ENCODE data around the gene PSME2.

PSME2 gene

DNA sequence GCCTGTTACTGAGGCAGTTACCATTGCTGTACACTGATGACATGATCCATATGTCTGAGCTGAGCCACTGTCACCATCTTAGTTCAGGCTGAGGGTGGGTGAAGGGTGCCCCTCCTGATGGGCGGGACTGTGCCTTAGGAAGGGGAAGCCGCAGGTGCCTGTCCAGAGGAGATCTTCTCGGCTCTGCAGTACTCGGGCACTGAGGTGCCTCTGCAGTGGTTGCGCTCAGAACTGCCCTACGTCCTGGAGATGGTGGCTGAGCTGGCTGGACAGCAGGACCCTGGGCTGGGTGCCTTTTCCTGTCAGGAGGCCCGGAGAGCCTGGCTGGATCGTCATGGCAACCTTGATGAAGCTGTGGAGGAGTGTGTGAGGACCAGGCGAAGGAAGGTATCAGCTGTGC is 4.6 kb upstream of the PSME2 start:
- DNase-seq = no peak

DNA sequence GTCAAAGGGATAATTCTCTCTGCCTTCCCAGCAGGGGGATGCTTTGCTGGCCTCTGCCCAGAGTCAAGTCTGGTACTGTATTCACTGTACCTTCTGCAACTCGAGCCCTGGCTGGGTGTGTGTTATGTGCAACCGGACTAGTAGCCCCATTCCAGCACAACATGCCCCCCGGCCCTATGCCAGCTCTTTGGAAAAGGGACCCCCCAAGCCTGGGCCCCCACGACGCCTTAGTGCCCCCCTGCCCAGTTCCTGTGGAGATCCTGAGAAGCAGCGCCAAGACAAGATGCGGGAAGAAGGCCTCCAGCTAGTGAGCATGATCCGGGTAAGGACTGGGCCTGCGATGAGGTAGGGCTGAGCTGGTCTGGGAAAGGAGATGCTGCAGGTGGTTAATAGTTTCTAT is 4.2 kb upstream of the PSME2 start:
- DNase-seq = no peak

DNA sequence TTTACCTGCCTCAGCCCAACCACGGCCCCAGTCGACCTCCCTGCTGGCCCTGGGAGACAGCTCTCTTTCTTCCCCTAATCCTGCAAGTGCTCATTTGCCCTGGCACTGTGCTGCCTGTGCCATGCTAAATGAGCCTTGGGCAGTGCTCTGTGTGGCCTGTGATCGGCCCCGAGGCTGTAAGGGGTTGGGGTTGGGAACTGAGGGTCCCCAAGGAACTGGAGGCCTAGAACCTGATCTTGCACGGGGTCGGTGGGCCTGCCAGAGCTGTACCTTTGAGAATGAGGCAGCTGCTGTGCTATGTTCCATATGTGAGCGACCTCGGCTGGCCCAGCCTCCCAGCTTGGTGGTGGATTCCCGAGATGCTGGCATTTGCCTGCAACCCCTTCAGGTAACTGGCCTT is 3.7 kb upstream of the PSME2 start:
- DNase-seq = no peak

DNA sequence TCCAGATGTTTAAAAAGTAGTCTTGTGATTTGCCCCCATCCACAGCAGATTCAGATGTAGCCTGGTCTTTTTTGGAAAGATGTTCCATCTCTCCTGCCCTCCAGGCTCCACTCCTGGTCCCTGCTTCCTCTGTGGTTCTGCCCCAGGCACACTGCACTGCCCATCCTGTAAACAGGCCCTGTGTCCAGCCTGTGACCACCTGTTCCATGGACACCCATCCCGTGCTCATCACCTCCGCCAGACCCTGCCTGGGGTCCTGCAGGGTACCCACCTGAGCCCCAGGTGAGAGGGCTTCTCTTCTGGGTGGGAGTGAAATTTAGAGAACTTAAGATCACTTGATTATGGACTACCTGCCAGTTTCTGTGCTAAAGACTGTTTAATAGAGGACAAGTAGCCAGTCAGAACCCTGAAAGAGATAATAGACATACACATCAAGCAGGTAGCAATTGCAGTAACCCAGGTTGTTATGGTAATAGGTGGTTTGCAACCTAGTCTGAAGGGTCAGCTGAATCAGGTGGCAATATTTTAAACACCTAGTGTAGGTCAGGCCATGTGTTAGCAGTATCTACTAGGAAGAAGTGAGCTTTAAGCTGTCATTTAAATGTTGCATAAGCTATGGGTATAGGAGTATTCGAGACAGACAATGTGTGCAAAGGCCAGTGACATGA is 3.0 kb upstream of the PSME2 start:
- no peak for DNase-seq

DNA sequence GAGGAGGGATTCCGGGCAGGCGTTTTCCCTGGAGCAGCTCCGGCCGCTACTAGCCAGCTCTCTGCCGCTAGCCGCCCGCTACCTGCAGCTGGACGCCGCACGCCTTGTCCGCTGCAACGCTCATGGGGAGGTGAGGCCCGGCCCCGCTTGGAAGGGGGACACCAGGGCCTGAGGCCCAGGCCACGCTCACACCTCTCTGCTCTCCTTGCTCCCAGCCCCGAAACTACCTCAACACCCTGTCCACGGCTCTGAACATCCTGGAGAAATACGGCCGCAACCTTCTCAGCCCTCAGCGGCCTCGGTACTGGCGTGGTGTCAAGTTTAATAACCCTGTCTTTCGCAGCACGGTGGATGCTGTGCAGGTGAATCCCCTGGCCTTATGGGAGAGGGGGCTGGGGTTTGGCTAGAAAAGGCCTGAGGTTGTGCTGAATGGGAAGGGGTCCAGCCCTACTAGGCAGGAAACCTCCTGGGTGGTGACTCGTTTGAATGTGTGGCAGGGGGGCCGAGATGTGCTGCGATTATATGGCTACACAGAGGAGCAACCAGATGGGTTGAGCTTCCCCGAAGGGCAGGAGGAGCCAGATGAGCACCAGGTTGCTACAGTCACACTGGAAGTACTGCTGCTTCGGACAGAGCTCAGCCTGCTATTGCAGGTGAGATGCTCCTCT is 1.5 kb upstream of the PSME2 start:
- DNase-seq = no peak

DNA sequence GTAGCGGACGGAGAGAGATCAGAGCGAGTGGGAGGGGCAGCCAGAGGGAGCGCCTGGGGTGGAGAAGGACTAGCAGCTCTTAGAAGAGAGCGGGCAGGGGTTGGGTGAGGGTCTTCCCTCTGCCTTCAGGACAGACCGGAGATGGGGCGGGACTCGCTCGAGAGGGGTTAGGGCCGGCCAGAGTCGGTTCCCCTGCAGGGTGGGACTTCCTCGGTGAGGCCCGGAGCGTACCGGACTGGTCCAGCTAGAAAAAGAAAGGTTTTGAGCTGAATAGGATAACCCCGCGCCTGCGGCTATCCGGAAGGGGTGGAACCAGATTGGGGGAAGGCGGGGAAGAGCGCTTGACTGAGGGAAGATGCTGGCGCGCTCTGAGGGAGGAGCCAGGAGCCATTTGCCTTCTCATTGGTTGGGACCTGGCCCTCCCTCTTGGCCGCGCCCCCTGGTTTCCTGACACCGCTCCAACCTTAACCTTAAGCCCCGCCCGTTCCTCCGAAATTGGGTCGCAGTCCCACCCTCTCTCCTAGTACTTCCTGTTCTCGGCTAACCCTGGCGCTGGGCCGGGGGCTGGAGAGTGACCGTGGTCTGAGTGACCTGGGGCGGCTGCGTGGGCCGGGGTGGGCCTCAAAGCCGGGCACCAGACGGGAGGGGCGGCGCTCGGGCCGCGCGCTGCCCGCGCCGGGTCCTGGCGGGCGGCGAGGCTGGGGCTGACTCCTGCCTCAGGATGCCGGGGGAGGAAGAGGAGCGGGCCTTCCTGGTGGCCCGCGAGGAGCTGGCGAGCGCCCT is 759 bp upstream of the PSME2 start, which contains the start of gene RNF31:
Gene RNF31 (plus strand): TSS at position 521 of the 783 bp plus-strand sequence. CDS start 201 bp downstream, at position 722.
- DNase-seq = peak; percentile 97

DNA sequence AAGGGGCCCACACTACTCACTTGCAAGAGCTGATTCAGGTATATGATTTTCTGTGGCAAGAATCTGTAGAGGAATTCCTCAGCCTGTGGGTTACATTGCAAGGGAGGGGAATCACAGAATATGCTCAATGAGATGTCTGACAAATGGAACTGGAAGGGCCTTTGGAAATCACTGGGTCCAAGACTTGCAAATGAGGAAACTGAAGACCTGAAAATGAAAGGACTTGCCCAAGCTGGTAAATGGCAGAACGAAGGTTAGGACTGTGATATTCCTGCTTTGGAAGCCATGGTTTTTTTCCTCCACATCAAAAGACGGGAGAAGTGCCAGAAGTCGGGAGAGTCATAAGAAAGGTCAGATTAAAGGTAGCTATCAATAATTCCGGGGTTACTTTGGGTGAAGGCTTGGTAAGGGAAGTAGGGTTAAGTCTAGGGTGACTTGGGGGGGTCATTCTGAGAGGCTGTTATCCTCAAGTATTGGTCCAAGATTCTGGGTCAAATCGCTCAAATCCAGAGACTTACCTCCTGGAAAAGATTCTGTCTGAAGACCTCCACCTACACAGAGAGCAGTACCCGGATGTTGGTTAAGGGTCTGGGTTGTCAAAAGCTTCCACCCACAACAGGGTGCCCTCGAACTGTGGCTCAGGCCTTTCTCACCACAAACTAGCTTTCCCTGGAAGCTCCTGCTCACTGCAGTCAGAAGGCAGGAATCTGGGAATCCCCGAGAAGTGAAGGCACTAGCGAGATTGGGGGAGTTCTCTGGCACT is 539 bp downstream of the PSME2 start:
- DNase-seq = no peak

DNA sequence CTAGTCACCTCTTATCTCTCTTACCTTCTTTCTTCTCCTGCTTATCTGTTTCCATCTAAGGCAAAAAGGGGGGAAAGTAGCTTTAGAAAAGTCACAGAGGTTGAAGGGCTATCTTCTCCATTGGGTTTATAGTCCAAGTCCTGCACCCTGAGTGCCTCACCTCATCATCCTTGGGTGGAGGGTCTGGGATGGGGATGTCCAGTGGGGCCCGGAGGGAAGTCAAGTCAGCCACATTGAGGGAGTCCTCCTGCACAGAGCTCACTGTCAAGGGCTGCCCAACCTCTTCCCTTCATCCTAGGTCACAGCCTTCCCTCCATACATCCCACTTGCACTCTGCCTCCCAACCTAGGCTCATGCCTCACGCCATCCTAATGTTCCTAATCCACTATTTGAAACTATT is 1.2 kb downstream of the PSME2 start:
- no peak for DNase-seq

DNA sequence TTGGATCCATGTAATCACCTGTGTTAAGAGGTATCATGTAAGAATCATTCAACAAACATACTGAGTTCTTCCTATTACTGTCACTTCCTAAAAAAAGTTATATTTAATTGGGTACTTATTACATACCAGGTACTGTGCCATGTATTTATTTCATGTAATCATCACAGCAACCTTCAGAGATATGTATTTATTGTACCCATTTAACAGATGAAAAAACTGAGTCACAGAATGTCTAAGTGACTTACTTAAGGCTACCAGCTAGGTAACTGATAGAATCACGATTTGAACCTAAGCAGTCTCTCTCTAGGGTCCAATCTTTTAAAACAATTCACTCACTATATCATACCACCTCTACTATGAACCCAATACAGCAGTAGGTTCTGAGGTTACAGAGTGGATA is 2.0 kb downstream of the PSME2 start:
- no peak for DNase-seq

DNA sequence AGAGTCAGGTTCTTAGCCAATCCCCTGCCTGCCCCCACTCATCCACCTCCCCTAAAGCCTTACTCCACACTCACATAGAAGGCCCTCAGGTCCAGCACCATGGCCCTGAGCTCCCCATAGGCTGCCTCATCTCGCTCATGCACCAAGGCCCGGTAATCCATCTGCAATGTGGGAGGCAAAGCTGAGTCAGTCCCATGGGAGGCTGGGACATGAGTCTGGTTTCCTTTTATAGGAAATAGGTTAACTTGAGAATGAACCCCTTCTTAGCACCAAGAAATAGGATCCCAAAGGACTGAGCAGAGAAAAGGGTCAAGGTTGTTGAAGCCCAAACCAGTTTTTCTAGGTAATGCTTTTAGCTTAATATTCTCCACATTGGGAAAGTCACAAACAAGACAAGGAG is 2.9 kb downstream of the PSME2 start:
- DNase-seq = no peak

DNA sequence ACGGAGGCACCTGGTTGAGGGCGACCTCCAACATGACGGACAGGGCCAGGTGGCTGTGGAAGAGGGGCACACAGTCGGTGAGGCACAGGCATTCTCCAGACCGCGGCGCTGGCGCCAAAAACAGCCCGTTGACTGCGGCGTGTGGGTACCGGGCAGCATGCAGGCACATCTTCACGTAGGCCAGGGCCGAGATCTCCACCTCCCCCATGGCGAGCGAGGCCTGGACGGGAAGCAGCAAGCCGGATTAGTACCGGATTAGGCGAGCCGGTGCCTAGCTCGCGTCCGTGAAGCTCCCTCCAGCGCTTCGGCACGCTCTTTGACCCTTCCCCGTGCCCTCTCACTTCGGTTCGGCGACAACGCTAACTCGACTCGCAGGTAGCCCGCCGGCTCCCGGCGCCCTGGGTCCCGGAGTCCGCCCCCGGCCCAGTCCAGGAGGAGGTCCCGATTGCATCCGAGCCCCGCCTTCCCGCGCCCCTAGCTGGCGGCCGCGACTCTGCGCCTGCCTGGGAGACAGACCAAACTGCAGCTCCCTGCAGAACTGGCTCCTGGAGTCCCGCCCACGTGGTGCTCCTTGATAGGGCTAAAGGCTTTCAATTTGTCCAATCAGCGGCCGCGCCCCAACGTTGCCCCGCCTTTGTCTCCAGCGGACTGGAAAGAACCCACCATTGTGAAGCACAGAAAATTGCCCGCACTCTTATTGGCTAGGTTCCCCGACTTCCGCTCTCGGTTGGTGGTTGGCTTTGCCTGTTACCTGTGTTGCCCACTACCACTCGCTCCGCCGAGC is 5.1 kb downstream of the PSME2 start, which contains the start of gene EMC9:
Gene EMC9 (minus strand): TSS at position 495 of the 784 bp plus-strand sequence. CDS start 287 bp downstream, at position 208.
- DNase-seq = peak; percentile 99

DNA sequence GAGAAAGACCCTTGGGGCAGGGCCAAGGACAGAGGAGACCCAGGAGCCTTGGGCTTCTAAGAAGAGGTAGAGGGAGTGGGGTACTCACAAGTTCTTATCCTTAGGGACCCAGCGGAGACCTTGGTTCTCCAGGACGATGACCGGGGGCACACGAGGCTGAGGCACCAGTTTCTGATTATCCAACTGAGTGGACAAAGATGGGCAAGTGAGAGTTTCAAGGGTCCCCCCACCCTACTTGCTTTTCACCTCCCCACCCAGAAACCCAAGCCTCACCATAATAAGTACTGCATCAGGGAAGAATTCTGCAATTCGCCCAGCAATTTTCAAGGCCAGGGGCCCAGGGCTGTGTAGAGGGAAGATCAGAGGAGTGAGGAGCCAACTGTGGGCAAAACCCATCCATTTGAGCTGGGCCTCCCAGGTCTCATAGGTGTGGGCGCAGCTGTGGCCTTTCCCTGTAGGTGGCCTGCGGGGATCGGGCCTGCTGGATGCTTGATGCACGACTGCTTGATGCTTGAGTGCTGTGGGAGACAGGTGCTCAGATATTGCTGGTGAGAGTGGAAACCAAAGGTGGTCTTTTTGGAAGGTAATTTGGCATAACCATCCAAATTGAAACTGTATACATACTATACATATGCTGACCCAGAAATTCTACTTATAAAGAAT is 7.0 kb downstream of the PSME2 start:
- DNase-seq = peak; percentile 31

DNA sequence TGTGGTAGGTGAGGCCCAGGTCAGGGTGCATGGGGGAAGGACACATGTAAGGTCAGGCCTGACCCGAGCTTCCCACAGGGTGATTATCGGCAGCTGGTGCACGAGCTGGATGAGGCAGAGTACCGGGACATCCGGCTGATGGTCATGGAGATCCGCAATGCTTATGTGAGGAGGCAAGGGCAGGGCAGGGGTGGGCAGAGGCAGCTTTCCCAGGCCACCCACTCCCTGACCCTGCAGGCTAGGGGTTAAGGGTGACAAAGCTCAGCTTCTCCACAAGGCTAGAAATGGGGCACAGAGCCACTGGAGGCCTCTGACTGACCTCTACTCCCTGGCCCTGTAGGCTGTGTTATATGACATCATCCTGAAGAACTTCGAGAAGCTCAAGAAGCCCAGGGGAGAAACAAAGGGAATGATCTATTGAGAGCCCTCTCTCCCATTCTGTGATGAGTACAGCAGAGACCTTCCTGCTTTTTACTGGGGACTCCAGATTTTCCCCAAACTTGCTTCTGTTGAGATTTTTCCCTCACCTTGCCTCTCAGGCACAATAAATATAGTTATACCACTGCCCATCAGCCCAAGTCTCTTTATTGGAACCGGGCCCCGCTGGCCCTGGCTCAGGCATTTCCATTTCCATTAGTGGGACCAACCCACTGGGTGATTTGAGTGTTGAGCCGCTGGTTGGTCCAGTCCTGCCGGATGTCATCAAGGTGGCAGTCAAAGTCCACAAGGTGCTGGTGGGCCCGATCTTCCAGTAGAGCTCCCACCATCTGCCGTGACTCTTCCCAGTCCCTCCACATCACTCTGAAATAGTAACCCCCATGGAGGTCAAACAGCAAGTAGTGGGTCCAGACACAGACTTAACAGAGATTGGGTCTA is 7.8 kb downstream of the PSME2 start:
- DNase-seq = no peak

DNA sequence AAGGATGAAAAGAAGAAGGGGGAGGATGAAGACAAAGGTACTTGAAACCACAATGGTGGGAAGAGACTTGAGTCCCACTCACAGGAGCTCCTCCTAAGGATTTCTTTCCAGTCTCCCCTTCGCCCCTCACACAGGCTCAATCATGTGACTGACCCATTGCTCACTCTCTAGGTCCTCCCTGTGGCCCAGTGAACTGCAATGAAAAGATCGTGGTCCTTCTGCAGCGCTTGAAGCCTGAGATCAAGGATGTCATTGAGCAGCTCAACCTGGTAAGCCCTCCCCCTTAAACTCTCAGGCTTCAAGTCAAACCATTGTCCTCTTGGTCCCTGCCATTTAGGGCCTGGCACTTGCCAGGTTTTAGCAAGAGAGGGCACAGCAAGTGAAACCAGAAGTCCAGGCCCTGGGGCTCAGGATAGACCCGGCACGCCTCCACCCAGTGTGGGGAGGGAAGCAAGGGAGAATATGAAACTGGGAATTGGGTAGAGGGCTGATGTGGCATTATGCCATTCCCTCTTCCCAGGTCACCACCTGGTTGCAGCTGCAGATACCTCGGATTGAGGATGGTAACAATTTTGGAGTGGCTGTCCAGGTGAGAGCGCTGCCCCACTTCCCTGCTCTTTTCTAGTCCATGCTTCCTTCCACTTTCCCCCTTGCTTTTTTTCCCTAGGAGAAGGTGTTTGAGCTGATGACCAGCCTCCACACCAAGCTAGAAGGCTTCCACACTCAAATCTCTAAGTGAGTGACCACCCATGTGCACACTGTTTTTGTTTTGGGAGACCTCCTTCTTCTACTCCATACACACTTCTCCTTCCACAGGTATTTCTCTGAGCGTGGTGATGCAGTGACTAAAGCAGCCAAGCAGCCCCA is 8.6 kb downstream of the PSME2 start:
- no peak for DNase-seq

DNA sequence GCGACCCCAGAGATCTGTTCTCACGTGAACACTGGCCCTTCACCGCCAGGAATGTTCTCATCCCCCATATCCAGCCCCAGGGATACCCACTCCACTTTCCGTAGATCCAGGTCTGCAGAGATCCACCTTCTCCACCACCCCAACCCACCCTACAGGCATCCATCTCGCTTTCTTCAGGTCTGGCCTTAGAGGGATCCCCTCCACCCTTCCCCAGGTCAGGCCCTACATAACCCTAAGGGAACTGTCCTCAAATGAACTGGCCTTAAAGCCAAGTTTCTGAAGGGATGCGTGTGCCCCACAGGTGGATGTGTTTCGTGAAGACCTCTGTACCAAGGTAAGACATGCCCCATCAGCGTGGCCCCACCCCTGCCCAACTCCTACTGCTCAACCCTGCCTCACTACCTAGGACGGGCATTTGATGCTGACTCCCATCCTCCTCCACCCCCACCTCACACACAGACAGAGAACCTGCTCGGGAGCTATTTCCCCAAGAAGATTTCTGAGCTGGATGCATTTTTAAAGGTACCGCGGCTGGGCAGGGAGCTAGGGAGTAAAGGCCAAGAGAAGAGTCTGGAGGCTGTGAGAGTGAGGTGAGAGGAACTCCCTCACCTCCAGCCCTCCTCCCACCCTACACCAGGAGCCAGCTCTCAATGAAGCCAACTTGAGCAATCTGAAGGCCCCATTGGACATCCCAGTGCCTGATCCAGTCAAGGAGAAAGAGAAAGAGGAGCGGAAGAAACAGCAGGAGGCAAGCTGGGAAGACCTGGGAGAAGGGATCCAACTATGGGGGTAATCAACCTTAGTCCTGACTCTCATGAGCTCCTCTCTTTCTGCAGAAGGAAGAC is 9.5 kb downstream of the PSME2 start:
- no peak for DNase-seq

DNA sequence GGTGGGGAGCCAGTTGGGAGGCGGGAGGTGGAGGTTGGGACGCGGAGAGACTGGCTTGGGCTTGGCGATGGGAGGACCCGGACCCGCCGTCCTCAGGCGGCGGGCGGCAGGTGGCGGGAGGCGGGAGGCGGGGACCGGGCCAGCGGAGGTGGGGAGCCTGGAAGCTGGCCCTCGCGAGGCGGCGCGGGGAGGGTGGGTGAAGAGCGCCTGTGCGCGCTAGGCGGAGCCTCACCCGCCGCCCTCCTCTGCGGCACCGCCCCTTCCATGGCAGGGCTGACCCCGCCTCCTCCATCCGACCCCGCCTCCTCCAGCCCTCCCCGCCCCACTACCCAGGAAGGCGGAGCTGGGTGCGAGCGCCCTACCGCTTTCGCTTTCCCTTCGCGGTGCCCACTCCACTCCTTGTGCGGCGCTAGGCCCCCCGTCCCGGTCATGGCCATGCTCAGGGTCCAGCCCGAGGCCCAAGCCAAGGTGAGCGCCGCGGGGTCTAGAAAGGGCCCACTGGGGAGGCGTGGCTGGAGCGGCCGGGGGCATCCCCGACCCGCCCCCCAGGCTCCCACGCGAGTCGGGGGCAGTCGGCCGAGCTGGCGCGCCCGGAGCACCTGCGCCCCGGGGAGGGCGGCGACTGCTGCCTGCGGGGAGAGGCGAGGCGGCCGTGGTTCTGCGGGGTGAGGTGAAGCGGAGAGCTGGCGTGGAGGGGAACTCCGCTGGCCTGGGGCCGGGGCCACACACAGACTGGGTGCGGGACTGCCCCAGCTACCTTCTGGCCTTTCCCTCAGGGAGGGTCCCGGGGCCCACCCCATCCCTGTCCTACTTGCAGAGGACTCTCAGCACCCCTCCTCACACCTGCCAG is 10.4 kb downstream of the PSME2 start, which contains the start of gene PSME1:
Gene PSME1 (plus strand): TSS at position 361 of the 850 bp plus-strand sequence. CDS start 69 bp downstream, at position 430.
- DNase-seq = peak; percentile 95

DNA sequence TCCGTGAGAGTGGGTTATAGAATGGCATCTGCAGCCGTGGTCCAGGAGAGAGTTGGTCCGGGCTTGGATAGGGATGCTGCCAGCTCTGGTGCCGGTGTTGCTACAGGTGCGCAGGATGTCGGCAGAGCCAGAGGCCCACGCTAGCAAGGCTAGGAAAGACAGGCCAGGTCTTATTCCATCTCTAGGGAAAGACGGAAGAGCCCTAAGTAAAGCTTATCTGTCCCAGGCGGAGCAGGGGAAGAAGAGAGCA is 10.9 kb downstream of the PSME2 start:
- no peak for DNase-seq

DNA sequence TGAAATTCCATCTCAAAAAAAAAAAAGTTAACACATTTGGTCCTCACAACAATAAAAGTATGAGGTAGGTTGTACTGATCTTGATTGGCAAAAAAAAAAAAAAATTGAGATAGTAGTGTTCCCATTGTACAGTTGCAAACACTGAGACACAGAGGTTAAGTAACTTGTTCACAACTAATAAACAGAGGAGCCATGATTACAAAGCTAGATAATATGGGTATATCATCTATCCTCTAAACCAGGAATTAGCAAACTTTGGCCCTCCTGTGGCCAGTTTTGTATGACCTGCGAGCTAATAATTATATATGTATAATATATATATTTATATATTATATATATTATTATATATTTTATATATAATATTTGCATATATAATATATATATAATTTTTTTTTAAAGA is 12.7 kb downstream of the PSME2 start:
- DNase-seq = no peak

All from CD4-positive, alpha-beta T cell treated with Interleukin-12 subunit alpha and Interleukin-12 subunit beta, for 1 hour (primary cell).